Stimulated activated CD8-positive, alpha-beta memory T cell treated with anti-CD3 and anti-CD28 coated beads, Interleukin-7, amount 100 ng/mL, for 1 hour (primary cell): ENCODE measurements around the gene ARHGEF1.
"Not testable (repeated sequence)": the region's sequence is repeated elsewhere in the genome, so short reads cannot be mapped to it uniquely, and the experiment has no call there.

ENCODE experiments used
- DNase-seq, 2 donors: peaks; one replicate each; pipeline ENCODE4 v3.0.0-alpha.2; 2020; ENCODE audit warnings: low read depth in 2 of 2

The ARHGEF1 gene

GRCh38 chr19:41930926-41931592, 48.1 kb downstream of the ARHGEF1 start:
- no peak for DNase-seq

- DNase-seq: no peak
Measured at GRCh38 chr19:41932259-41932719, 49.3 kb downstream of the ARHGEF1 start.

GRCh38 chr19:41932720-41933332, 49.8 kb downstream of the ARHGEF1 start:
- no peak for DNase-seq

DNA sequence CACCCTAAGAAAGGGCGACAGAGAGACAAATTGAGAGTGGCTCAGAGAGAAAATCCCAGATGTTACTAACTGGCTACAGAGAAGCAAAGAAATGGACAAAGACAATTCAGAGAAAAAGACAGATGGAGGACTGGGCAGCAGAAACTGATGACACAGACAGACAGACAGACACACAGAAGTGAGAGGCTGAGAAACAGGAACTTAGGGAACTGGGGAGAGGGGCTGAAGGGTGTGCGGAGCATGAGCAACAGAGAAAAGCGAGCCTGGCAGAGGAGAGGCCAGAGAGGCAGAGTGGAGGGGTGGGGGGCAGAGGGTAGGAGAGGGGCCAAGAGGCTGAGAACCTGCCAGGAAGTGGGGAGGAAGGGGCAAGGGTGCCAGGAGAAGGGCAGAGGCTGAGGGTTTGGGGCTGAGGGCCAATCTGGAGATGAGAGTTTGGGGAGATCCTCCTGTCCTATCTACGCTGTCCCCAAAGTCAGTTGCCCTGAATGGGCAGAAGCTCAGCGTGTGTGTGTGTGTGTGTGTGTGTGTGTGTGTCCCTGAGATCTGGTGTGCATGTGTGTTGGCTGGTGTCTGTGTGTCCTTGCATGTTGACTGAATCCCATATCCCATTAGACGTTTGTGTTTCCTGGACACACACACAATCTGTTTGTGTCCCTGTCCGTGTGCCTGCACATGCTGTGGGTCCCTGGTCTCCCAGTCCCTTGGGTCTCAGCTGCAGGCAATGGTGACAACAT, 50.9 kb downstream of the ARHGEF1 start:
- DNase-seq: no peak

DNA sequence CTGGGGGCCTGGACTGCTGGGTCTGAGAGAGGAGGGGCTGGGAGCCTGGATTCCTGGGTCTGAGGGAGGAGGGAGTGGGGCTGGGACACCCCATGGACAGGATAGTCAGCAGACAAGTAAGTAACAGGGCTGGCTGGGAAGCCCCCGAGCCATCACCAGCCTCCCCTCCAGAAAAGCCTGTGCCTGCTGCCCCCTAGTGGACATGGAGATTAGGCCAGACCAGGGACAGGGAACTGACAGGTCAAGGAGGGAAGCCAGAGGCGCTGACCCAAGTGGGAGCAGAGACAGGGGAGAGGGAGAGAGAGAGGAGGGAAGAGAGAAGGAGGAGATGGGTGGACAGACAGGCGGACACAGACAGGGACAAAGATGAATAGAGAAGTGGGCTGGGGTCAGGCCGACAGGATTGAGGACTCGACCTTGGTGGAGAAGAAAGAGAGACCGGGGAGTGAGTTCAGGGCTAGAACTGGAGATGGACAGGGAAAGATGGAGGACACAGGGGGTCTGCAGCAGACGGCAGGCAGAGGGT, 51.9 kb downstream of the ARHGEF1 start:
- peak; percentile 55 to 61 for DNase-seq

- DNase-seq: no peak
Measured at GRCh38 chr19:41935760-41936415, 52.9 kb downstream of the ARHGEF1 start.

DNA sequence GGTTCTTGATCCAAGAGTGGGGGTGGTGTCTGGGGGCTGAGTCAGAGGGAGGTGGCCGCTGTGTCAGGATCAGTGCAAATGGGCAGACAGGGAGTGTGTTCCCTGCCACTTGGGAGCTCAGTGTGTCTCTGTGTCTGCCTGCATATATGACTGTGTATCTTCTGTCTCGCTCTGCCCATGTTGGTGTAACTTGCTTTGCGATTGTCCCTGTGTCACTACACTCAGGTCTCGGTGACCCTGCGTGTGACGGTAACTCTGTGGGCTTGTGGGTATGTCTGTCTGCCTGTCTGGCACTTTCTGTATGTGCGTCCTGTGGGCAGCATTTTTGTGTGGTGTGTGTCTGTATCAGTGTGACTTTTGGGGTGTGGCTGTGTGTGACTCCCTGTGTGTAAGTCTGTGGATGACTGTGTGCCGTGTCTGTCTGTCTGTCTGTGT, 53.4 kb downstream of the ARHGEF1 start:
- no peak for DNase-seq

GRCh38 chr19:41936961-41937360, 54.0 kb downstream of the ARHGEF1 start:
- no peak for DNase-seq

DNA sequence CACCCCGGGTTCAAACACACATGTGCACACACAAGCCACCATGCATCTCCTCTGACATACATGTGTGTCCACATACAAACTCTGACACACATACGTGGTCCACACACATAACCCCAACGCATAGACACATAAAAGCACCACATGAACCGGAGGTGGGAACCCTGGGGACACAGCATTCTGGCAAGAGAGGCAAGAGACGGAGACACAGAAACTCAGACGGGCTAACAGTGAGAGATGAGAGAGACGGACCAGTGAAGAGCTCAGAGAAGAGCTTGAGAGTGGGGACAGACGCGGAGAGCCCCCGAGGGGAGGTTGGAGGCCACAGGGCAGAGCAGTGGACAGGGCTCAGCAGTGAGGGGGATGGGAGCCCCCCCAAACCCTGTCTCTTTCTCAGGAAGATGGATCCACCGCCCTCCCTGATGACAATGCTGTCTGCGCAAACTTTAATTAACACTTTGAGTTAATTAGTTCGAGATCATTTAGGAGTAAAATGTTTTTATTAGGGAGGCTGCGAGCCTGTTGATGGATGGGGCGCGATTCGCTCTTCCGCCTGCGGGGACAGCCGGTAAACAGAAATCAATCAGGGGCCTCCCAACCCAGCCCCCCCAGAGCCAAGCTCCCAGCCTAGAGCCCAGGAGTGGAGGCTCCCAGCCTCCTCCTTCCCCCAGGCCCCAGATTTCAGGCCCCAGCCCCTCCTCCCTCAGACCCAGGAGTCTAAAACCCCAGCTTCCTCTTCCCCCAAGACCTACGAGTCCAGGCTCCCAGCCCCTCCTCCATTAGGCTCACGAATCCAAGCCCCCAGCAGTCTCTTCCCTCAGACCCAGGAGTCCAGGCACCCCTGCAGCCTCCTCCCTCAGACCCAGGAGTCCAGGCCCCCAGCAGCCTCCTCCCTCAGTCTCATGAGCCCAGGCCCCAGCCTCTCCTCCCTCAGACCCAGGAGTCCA, 54.8 kb downstream of the ARHGEF1 start:
- no peak for DNase-seq

GRCh38 chr19:41939209-41939608, 56.2 kb downstream of the ARHGEF1 start:
- DNase-seq: not testable (repeated sequence)

GRCh38 chr19:41939861-41940730, 57.1 kb downstream of the ARHGEF1 start:
- DNase-seq: no peak

GRCh38 chr19:41940731-41941409, 57.9 kb downstream of the ARHGEF1 start:
- no peak for DNase-seq

DNA sequence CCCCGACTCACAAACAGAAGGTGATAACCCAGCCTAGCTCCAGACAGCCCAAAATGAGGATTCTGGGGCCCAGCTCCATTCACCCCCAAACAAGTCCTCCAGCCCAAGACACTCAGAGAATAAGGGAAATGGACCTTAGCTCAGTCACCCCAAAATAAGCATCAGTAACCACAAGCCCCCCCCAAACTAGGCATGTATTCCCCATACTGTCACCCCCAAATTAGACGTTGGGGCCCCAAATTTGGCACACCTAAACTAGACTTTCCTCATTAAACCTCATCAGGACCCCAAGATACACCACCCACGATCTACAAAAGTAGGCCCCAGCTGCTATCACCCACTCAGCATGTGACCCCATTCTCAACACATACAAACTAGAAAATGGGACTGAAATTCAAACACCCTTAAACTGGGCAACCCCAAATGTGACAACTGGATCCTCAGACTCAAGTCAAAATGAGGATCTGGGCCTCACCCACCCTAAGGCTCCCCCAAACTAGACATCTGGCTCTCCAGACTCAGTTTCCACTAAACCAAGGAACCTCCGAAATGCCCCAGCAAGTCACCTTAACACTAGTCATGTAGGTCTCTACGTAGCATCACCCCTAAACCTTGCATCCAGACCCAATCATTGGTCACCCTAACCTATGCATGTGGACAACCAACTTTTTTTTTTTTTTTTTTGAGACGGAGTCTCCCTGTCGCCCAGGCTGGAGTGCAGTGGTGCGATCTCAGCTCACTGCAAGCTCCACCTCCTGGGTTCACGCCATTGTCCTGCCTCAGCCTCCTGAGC, 58.6 kb downstream of the ARHGEF1 start:
- DNase-seq: no peak

GRCh38 chr19:41944336-41944735, 61.4 kb downstream of the ARHGEF1 start:
- no peak for DNase-seq

DNA sequence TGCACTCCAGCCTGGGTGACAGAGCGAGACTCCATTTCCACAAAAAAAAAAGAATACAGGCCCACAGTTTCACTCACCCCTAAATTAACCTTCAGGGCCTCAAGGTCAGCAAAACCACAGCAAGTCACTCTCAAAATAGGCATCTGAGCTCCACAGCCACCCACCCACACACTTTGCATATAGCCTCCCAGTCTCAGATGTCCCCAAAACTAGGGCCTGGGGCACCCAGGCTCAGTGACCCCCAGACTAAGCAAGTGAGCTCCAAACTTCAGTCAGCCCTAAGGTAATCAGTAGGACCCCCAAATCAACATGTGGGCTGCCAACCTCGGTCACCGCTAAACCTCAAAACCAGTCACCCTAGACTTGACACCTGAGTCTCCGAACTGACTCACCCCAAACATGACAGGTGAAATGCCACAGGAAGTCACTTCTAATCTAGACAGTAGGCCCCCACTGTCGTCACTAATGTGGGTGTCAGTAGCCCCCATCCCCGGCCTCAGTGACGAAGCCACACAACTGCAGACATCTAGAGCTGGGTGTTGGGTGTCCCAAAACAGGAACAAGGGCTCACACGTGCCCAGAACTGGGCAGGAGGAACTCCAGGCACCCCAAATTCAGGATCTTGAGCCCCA, 62.3 kb downstream of the ARHGEF1 start:
- peak; percentile 72 to 73 for DNase-seq

DNA sequence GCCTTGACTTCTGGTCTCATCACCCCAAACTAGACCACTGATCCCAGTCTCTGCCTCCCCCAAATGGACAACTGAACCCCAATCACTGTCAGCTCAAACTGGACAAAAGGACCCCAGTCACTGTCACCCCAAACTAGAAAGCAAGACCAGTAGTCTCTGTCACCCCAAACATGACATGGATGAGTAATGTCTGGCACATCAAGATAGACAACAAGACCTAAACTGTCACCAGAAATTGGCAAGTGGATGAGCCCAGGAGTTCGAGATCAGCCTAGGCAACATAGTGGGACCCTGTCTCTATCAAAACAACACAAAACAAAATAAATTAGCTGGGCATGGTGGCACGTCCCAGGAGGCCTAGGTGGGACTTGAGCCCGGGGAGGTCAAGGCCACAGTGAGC, 64.1 kb downstream of the ARHGEF1 start:
- no peak for DNase-seq

DNA sequence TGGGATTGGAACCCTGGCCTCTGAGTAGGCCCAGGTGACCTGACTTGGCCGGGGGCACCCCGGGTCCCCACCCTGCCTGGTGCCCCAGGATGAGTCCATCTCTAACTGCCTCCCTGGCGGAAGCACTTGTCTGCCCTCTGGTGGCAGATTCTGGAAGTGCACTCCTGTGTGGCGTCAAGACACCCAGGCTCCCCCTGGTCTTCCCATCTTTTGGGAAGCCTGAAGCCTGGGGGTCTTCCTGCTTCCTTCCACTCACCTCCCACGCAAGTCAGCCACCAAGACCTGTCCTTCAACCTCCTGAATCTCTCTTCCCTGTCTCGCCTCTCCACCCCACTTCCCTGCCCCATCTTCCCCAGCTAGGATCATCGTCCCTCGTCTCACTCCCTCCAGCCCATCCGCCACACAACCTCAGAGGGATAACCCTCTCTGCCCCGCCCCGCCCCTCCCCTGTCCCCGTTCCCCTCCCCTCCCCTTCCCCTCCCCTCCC, 68.7 kb downstream of the ARHGEF1 start:
- peak; percentile 73 to 92 for DNase-seq

DNA sequence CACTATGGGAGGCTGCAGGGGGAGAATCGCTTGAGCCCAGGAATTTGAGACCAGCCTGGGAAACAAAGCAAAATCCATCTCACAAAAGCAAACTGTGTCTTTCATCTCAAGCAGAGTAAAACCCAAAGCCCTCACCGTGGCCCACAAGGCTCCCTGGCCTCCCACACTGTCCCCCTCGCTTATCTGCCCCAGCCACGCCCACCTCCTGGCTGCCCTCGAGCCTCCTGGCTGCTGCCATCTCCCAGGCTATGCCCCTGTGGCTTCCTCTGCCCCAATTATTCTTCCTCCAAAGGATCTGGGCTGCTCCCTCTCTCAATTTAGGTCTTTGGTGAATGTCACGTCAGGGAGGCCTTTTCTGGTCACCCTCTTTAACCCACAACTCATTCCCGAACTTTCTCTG, 72.5 kb downstream of the ARHGEF1 start:
- DNase-seq: no peak
